Measurements from ENCODE around the gene TRIM46. TPM values are rescaled to one million over a fixed set of nuclear protein-coding genes. Genes with fewer than 3 reads are reported as not detected.
"Not testable (repeated sequence)": the region's sequence is repeated elsewhere in the genome, so short reads cannot be mapped to it uniquely, and the experiment has no call there.

The TRIM46 gene
- total RNA-seq, 3 donors from 2014 or later = 0.26 to 0.76 (median 0.39) TPM

- intact Hi-C loops (cut with DNase I, micrococcal nuclease) = loop anchor here in 1 of 2 donors (5.0 to 10.0 kb wide), 2 partner anchors 51 to 74 kb away; no protein-coding TSS in a partner anchor
- H3K4me1 ChIP-seq (ENCODE audit: low read depth) = peaks cover 10% of the 10 kb centered on the region
- no peaks in the 10 kb centered on the region for H3K36me3 ChIP-seq (ENCODE audit: low read depth)
- H3K4me3 ChIP-seq = no peak overlapping the region
- ATAC-seq = no peak
- DNase-seq = no peak
- TF ChIP-seq CTCF (IDR thresholded peaks at IDR 0.05) = no peak
- no peaks in the 10 kb centered on the region for H3K9me3 ChIP-seq
Observed at GRCh38 chr1:155166051-155166470, 7.6 kb upstream of the TRIM46 start.

DNA sequence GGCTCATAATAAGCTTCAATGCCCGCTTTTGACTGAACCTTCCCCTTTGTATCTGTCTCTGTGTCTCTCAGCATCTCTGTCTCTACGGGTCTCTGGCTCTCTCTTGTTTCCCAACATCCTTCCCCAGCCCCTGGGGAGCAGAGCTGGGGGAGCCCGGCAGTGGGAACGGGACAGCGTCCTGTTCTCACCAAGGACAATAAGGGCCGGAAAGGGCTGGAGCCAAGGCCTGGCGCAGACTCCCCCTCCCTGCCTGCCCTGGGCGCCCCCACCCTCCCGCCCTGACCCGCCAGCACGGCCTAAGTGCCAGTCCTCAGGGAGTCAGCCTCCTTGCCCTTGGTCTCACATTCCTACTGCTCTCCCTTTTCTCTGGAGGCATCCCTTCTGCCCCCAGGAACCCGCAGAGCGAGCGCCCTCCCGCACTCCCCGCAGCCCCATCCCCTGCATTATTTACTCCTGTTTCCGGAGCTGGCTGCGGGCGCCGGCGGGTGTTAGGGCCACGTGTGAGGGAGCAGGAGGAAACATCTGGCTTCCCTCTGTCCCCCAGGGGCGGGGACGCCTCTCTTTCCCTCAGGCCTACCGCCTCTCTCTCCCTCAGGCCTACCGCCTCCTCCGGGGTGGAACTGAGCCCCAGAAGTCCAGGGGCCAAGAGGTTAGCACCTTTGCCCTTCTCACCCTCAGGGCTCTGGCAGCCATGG lies 7.0 kb upstream of the TRIM46 start:
- H3K36me3 ChIP-seq (ENCODE audit: low read depth) = no peaks in the 10 kb centered on the region
- DNase-seq (peak in 2 of 3 donors; percentile 51 to 60), ATAC-seq (peak; percentile 2)
- intact Hi-C loops (cut with DNase I, micrococcal nuclease) = loop anchor here in 1 of 2 donors (5.0 to 10.0 kb wide), 2 partner anchors 52 to 74 kb away; no protein-coding TSS in a partner anchor
- TF ChIP-seq CTCF (IDR thresholded peaks at IDR 0.05) = no peak
- H3K4me1 ChIP-seq (ENCODE audit: low read depth) = peaks cover 10% of the 10 kb centered on the region
- H3K9me3 ChIP-seq = no peaks in the 10 kb centered on the region
- H3K4me3 ChIP-seq = no peak overlapping the region

DNA sequence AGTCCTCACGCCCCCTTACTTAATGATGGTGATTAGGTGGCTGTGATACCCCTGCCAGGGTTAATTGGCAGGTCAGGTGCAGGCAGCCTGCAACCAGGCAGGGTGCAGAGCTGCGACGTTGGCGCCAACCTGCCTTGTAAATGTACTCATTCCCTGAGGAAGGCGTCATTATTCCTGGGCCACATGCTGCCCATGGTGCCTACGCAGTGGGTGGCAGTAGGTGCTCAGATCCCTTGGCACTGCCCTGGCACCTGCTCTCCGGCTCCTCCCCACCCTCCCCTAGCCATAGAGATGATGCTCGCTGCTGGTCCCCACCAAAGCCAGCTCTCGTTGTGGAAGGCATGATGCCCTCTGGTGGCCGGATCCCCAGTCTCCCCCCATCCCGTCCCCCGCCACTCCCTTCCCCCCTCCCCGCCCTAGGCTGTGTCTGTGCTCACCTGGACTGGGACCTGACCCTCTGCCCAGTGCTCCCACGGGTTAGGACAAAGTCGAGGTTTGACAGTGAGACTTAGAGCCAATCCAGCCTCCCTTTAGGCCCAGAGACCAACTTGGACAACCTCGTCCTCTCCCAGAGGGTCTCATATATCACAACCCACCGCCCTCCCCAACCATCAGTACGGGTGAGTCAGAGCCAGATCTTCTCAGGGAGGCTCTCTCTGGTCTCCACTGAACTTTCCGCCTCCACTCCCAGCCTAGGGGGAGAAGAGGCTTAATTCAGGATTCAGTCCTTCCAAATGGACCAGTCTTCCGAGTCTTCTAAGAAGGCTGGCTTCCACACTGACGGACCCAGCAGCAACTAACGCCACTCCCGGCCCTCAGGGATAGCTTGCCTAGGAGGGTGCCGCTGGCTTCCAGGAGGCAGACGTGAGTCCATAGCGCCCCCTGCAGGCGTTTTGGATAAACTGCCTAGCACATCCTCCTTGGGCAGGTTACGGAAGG lies 6.2 kb upstream of the TRIM46 start:
- Histone ChIP-seq H3K4me3 (no peak overlapping the region), H3K9me3 (no peaks in the 10 kb centered on the region), H3K4me1 (ENCODE audit: low read depth) (peaks cover 15% of the 10 kb centered on the region), H3K36me3 (ENCODE audit: low read depth) (no peaks in the 10 kb centered on the region)
- ATAC-seq (peak; percentile 93), DNase-seq (peak; percentile 90 to 92 (median 91))
- peak; percentile 59 for TF ChIP-seq CTCF (IDR thresholded peaks at IDR 0.05)
- intact Hi-C loops (cut with DNase I, micrococcal nuclease) = loop anchor here (2.0 to 10.0 kb wide), 3 partner anchors 53 to 75 kb away; no protein-coding TSS in a partner anchor

DNA sequence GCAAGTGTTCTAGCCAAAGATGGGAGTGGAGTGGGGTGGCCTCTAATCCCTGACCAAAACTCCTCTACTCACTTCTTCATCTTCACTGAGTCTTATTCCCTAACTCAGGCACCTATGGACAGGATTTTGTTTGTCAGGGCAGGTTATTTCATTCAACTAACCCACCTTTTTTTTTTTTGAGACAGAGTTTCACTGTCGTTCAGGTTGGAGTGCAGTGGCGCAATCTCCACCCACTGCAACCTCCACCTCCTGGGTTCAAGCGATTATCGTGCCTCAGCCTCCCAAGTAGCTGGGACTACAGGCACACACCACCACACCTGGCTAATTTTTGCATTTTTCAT lies 5.6 kb upstream of the TRIM46 start:
- ATAC-seq = not testable (repeated sequence)

DNA sequence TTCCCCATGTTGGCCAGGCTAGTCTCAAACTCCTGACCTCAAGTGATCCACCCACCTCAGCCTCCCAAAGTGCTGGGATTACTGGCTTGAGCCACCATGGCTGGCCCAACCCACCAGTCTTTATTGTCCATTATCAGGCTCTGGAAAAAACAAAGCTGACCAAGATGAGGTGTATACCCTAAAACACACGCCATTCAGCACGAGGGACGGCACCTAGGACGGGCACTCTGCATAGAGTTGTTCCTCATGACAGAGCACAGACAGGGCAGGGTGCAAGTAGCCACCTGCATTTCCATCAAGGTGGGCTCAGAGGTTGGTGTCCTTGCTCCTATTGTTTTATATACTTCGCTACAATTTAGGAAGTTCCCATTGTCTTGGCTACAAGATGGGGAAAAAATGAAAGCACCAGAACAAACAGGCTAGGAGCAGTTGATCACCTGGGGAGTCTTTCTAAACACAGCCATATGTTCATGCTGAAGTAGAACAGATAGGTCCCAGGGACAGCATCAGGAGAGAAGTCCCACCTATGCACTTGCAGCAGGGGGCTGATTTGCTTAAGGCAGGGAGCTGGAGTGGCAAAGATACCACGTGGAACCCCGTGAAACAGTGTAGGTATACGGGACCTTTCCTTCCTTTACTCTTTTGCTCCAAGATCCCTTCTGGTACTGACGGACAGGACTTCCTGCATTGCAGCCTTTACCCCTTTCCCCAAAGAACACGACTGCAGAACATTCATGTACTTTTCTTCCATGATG lies 5.0 kb upstream of the TRIM46 start:
- H3K9me3 ChIP-seq = no peaks in the 10 kb centered on the region
- intact Hi-C loops (cut with DNase I, micrococcal nuclease) = loop anchor here (2.0 to 10.0 kb wide), 3 partner anchors 54 to 76 kb away; no protein-coding TSS in a partner anchor
- no peak for DNase-seq
- TF ChIP-seq CTCF (IDR thresholded peaks at IDR 0.05) = no peak
- no peak for ATAC-seq
- H3K36me3 ChIP-seq (ENCODE audit: low read depth) = no peaks in the 10 kb centered on the region
- H3K4me3 ChIP-seq = no peak overlapping the region
- peaks cover 21% of the 10 kb centered on the region for H3K4me1 ChIP-seq (ENCODE audit: low read depth)

More for the DNA sequence above, 5.6 kb upstream of the TRIM46 start:
- H3K36me3 ChIP-seq (ENCODE audit: low read depth); DNase-seq; H3K9me3 ChIP-seq; H3K4me3 ChIP-seq: not testable (repeated sequence)
- peaks cover 16% of the 10 kb centered on the region for H3K4me1 ChIP-seq (ENCODE audit: low read depth)
- intact Hi-C loops (cut with DNase I, micrococcal nuclease) = loop anchor here (2.0 to 10.0 kb wide), 3 partner anchors 53 to 76 kb away; no protein-coding TSS in a partner anchor
